Naive B cell (primary cell): Measurements from ENCODE around the gene CHRND. TPM values are rescaled to one million over a fixed set of nuclear protein-coding genes. Genes with fewer than 3 reads are reported as not detected.
A peak's percentile ranks its signal among the peaks of the same experiment; 100 is the strongest.

Experiments
- ATAC-seq, 2 donors: fragments of 150-1000 bp; cut with Tn5 transposase; 2 replicates each; pipeline ENCODE4 v1.10.0; 2021; ENCODE audit warnings: low read depth in 2 of 2, mild to moderate bottlenecking in 2 of 2, moderate library complexity in 2 of 2
- DNase-seq: peaks from one replicate; pipeline ENCODE4 v3.0.0; 2022
- H3K27ac Mint-ChIP-seq, 6 donors: one replicate each; pipeline ENCODE4 v1.8.0; 2020 to 2022; ENCODE audit warnings: mild to moderate bottlenecking in 6 of 6, mixed read lengths in 6 of 6, moderate library complexity in 5 of 6, inconsistent platforms in 2 of 6
- H3K27me3 Mint-ChIP-seq, 3 donors: one replicate each; pipeline ENCODE4 v1.8.0; 2021 to 2022; ENCODE audit warnings: mixed read lengths in 3 of 3, mild to moderate bottlenecking in 1 of 3
- H3K36me3 Mint-ChIP-seq, 2 donors: one replicate each; pipeline ENCODE4 v1.8.0; 2020 to 2022; ENCODE audit warnings: mixed read lengths in 2 of 2, inconsistent platforms in 1 of 2, mild to moderate bottlenecking in 1 of 2
- H3K4me1 Mint-ChIP-seq, 3 donors: one replicate each; pipeline ENCODE4 v1.8.0; 2020 to 2022; ENCODE audit warnings: mixed read lengths in 3 of 3, inconsistent platforms in 1 of 3, mild to moderate bottlenecking in 1 of 3, moderate library complexity in 1 of 3
- H3K4me3 Mint-ChIP-seq, 8 donors: one replicate each; pipeline ENCODE4 v1.8.0; 2020 to 2022; ENCODE audit warnings: mild to moderate bottlenecking in 8 of 8, mixed read lengths in 8 of 8, moderate library complexity in 8 of 8, inconsistent platforms in 2 of 8
- H3K9me3 Mint-ChIP-seq, 7 donors: one replicate each; pipeline ENCODE4 v1.8.0; 2020 to 2022; ENCODE audit warnings: mixed read lengths in 7 of 7, mild to moderate bottlenecking in 5 of 7, inconsistent platforms in 2 of 7, moderate library complexity in 1 of 7
- polyA plus RNA-seq, 6 donors: library from polyadenylated mRNA; unstranded; fragments of 300-500 nt; fragmentation: Illumina TruSeq; gene quantifications; one replicate each; pipeline ENCODE4 v1.2.3, GENCODE V29; 2021; ENCODE audit warnings: low read depth in 6 of 6

The CHRND gene
- polyA plus RNA-seq, 6 donors from 2014 or later: not detected

- Mint-ChIP-seq H3K4me3 (peak overlapping the region in 5 of 8 donors; percentile 48 to 71 (median 56)), H3K9me3 (no peaks in the 10 kb centered on the region), H3K36me3 (no peaks in the 10 kb centered on the region), H3K4me1 (peaks cover 4 to 14% (median 8%) of the 10 kb centered on the region in 3 donors), H3K27me3 (peaks cover 34 to 89% (median 86%) of the 10 kb centered on the region in 3 donors), H3K27ac (peak overlapping the region in 3 of 6 donors; percentile 77 to 94 (median 86))
- ATAC-seq (peak; percentile 71 to 75), DNase-seq (peak; percentile 63)
Measured at GRCh38 chr2:232502911-232503808, 22.8 kb upstream of the CHRND start.

DNA sequence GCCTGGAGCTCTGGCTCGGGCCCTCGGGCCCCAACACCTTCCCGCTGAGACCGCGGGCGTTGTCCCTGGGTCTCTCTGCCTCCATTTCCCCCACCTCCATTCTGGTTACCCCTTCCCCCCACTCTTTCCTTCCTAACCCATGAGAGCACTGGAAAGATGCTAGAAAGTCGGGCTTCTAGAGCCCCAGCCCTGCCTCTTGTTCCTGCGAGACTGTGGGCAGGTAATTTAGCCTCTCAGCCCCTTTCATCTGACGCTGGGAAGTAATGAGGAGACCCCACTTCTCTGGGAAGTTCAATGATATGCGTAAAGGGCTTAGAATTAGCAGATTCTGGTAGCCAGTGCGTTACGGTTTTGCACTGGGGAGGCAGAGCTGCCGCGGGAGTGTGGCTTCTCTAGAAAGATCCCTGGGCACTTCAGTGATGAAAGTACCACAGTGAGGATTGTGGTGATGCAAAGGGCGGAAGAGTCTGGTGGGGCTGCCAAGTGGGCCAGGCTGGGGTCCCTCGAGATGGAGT is 22.1 kb upstream of the CHRND start:
- no peak for DNase-seq

GRCh38 chr2:232504438-232504837 is 21.5 kb upstream of the CHRND start:
- peaks cover 37 to 82% (median 78%) of the 10 kb centered on the region in 3 donors for H3K27me3 Mint-ChIP-seq
- H3K9me3 Mint-ChIP-seq: no peaks in the 10 kb centered on the region
- ATAC-seq: no peak
- H3K27ac Mint-ChIP-seq: peak overlapping the region in 2 of 6 donors; percentile 16 to 86
- DNase-seq: no peak
- peaks cover 7 to 14% (median 8%) of the 10 kb centered on the region in 3 donors for H3K4me1 Mint-ChIP-seq
- no peaks in the 10 kb centered on the region for H3K36me3 Mint-ChIP-seq
- peak overlapping the region in 2 of 8 donors; percentile 26 to 71 for H3K4me3 Mint-ChIP-seq

More for the DNA sequence above, 22.1 kb upstream of the CHRND start:
- Mint-ChIP-seq H3K27me3 (peaks cover 32 to 85% (median 82%) of the 10 kb centered on the region in 3 donors), H3K27ac (peak overlapping the region in 4 of 6 donors; percentile 69 to 94 (median 86)), H3K4me3 (peak overlapping the region in 7 of 8 donors; percentile 26 to 79 (median 68)), H3K4me1 (peaks cover 4 to 14% (median 8%) of the 10 kb centered on the region in 3 donors), H3K9me3 (no peaks in the 10 kb centered on the region), H3K36me3 (no peaks in the 10 kb centered on the region)
- ATAC-seq: no peak

GRCh38 chr2:232505856-232506255 is 20.1 kb upstream of the CHRND start:
- no peak for DNase-seq
- H3K27me3 Mint-ChIP-seq: peaks cover 34 to 76% (median 71%) of the 10 kb centered on the region in 3 donors
- no peak overlapping the region for H3K4me3 Mint-ChIP-seq
- no peaks in the 10 kb centered on the region for H3K36me3 Mint-ChIP-seq
- ATAC-seq: no peak
- peaks cover 7 to 14% (median 8%) of the 10 kb centered on the region in 3 donors for H3K4me1 Mint-ChIP-seq
- peak overlapping the region in 1 of 6 donors; percentile 9 for H3K27ac Mint-ChIP-seq
- peaks cover 0 to 6% (median 2%) of the 10 kb centered on the region in 7 donors for H3K9me3 Mint-ChIP-seq

DNA sequence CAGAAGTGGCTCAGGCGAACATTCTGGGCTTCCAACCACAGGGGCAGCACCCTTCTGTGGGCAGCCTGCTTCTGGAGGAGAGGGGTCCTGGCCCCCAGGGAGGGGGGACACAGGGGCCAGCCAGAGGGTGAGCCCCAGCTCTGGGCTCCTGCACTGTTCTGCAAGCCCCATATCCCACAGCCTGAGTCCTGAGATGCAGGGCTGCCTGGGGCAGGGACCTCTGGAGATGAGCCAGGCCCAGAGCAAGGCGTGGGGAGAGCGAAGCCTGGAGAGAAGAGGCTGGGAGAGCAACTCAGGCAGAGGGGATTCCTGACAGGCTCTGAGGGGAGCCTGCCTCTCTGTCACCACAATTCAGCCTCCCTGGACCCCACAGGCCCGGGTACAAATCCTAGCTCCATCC is 19.3 kb upstream of the CHRND start:
- ATAC-seq (no peak), DNase-seq (no peak)
- H3K27ac Mint-ChIP-seq: peak overlapping the region in 1 of 6 donors; percentile 24
- no peak overlapping the region for H3K4me3 Mint-ChIP-seq
- H3K9me3 Mint-ChIP-seq: peaks cover 0 to 6% (median 2%) of the 10 kb centered on the region in 7 donors
- H3K36me3 Mint-ChIP-seq: no peaks in the 10 kb centered on the region
- peaks cover 34 to 76% (median 63%) of the 10 kb centered on the region in 3 donors for H3K27me3 Mint-ChIP-seq
- H3K4me1 Mint-ChIP-seq: peaks cover 7 to 14% (median 8%) of the 10 kb centered on the region in 3 donors

DNA sequence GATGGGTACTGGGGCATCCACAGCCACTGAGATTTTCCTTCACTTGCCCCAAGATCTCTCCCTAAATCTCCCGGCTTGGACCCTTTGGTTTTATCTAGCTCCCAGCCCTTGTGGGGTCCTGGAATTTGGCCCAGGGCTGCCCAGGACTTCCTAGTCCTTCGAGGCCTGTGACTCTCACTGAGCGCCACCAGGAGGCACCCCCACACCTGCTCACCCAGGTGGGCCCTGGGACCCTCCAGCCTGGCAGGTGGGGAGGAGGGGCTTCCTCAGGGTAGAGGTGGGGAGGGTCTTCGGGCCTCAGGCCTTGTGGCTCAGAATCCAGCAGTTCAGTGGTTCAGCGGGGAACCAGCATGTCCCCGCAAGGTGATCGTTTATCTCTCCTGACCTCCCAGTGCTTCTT is 17.7 kb upstream of the CHRND start:
- Mint-ChIP-seq H3K4me1 (peaks cover 3 to 8% (median 4%) of the 10 kb centered on the region in 3 donors), H3K9me3 (peaks cover 0 to 6% (median 2%) of the 10 kb centered on the region in 7 donors), H3K27me3 (peaks cover 35 to 75% (median 63%) of the 10 kb centered on the region in 3 donors), H3K36me3 (no peaks in the 10 kb centered on the region), H3K4me3 (peak overlapping the region in 1 of 8 donors; percentile 22), H3K27ac (no peak overlapping the region)
- no peak for ATAC-seq
- DNase-seq: no peak

DNA sequence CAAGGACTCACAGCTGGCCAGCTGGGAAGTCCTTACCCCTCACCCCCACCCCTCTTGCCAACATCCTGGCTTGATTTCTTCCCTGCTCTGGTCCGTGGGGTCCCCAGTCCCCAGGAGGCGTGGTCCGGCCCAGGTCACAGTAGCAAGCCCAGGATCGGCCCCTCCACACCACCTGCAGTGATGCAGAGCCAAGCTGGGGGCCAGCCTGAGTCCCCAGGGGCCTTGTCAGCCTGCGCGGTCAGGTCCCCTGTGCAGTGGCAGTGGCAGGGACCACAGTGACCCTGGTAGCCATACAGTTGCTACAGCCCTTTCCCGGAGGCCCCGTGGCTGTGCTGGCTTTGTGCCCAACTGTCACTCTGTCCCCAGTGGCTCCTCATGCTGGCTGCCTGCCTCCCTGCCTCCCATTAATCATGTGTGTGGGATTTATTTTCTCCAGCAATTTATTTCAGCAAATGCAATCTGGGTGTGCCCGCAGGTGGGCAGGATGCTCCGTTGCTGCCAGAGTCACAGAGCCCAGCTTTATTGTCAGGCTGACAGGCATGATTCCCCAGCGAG is 14.5 kb upstream of the CHRND start:
- Mint-ChIP-seq H3K27me3 (peaks cover 32 to 58% (median 56%) of the 10 kb centered on the region in 3 donors), H3K36me3 (no peaks in the 10 kb centered on the region), H3K4me1 (peaks cover 0 to 4% (median 0%) of the 10 kb centered on the region in 3 donors), H3K27ac (no peak overlapping the region), H3K9me3 (peaks cover 0 to 6% (median 2%) of the 10 kb centered on the region in 7 donors), H3K4me3 (peak overlapping the region in 1 of 8 donors; percentile 50)
- DNase-seq (no peak), ATAC-seq (no peak)

DNA sequence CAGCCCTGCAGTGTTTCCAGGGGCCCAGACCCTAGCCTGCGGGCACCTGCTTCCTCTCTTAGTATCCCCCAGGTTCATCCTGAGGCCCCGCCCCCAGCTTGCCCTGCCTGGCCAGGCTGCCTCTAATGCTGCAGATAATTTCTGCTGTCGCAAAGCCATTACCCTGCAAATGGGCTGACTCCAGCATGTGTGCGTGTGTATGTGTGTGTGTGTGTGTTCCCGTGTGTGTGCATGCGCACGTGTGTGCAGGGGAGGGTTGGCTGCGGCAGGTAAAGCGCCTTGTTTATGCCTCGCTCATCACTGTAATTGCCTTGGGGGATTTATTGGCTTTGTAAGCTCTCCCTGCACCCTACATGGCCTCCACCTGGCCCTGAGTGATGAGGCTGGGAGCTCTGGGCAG is 13.4 kb upstream of the CHRND start:
- Mint-ChIP-seq H3K27ac (no peak overlapping the region), H3K36me3 (no peaks in the 10 kb centered on the region), H3K4me1 (peaks cover 0 to 7% (median 0%) of the 10 kb centered on the region in 3 donors), H3K27me3 (peaks cover 27 to 56% (median 55%) of the 10 kb centered on the region in 3 donors), H3K9me3 (peaks cover 0 to 6% (median 2%) of the 10 kb centered on the region in 7 donors), H3K4me3 (no peak overlapping the region)
- no peak for ATAC-seq
- no peak for DNase-seq

DNA sequence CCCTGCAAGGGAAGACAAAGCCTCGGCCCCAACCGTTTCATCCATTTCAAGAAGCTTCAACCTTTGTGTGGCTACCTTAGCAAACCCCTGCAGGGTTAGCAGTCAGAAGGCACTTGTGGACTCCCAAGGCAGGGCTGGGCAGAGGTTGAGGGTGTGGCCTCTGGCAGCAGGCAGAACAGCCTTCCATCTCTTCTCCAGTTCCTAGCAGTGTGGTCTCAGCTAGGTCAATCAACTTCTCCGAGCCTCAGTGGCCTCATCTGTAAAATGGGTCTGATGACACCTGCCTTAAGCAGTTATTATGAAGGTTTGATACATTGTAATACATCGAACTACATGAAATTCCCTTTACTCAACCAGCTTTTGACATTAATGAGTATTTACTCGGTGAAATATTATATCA is 12.6 kb upstream of the CHRND start:
- ATAC-seq (no peak), DNase-seq (no peak)
- H3K27ac Mint-ChIP-seq: no peak overlapping the region
- peaks cover 33 to 61% (median 60%) of the 10 kb centered on the region in 3 donors for H3K27me3 Mint-ChIP-seq
- H3K36me3 Mint-ChIP-seq: no peaks in the 10 kb centered on the region
- H3K4me3 Mint-ChIP-seq: no peak overlapping the region
- H3K9me3 Mint-ChIP-seq: peaks cover 0 to 6% (median 2%) of the 10 kb centered on the region in 7 donors
- peaks cover 0 to 7% (median 0%) of the 10 kb centered on the region in 3 donors for H3K4me1 Mint-ChIP-seq

GRCh38 chr2:232515639-232516038 is 10.3 kb upstream of the CHRND start:
- H3K36me3 Mint-ChIP-seq: no peaks in the 10 kb centered on the region
- no peaks in the 10 kb centered on the region for H3K9me3 Mint-ChIP-seq
- H3K27me3 Mint-ChIP-seq: peaks cover 27 to 69% (median 68%) of the 10 kb centered on the region in 3 donors
- H3K27ac Mint-ChIP-seq: no peak overlapping the region
- ATAC-seq (no peak), DNase-seq (no peak)
- peaks cover 0 to 3% (median 0%) of the 10 kb centered on the region in 3 donors for H3K4me1 Mint-ChIP-seq
- no peak overlapping the region for H3K4me3 Mint-ChIP-seq

GRCh38 chr2:232516551-232516950 is 9.4 kb upstream of the CHRND start:
- H3K27ac Mint-ChIP-seq: no peak overlapping the region
- peaks cover 27 to 76% (median 68%) of the 10 kb centered on the region in 3 donors for H3K27me3 Mint-ChIP-seq
- no peaks in the 10 kb centered on the region for H3K9me3 Mint-ChIP-seq
- no peaks in the 10 kb centered on the region for H3K36me3 Mint-ChIP-seq
- DNase-seq: no peak
- H3K4me3 Mint-ChIP-seq: no peak overlapping the region
- H3K4me1 Mint-ChIP-seq: peaks cover 2 to 6% (median 4%) of the 10 kb centered on the region in 3 donors
- ATAC-seq: no peak

DNA sequence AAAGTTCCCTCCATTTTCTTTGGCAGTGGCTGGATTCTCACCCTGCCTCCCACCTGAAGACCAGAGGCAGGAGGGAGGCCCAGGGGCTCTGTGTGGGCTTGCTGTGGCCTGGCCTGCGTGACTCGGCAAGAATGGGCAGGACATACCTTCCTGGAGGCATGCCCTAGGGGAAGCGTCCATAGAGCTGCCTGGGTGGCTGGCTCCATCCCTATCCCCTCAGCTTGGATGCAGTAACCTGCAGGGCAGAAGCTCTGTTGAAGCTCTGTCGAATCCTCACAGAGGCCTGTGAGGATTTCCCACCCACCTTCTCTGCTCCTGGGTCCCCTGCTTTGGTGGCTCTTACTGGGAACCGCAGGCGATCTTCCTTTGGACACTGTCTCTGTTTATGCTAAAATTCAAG is 7.1 kb upstream of the CHRND start:
- H3K4me3 Mint-ChIP-seq: no peak overlapping the region
- H3K4me1 Mint-ChIP-seq: peaks cover 7 to 16% (median 16%) of the 10 kb centered on the region in 3 donors
- no peak overlapping the region for H3K27ac Mint-ChIP-seq
- no peaks in the 10 kb centered on the region for H3K9me3 Mint-ChIP-seq
- ATAC-seq (no peak), DNase-seq (no peak)
- no peaks in the 10 kb centered on the region for H3K36me3 Mint-ChIP-seq
- H3K27me3 Mint-ChIP-seq: peaks cover 27 to 70% (median 61%) of the 10 kb centered on the region in 3 donors
